NCI-H2081 (cell line): Measurements from ENCODE around the gene WFS1.

Experiments
- DNase-seq, 2 experiments: peaks; one replicate each; lab custom pipeline; 2025; lab: John Stamatoyannopoulos, UW

Gene WFS1

GRCh38 chr4:6262176-6262575 is 7.5 kb upstream of the WFS1 start:
- DNase-seq = no peak

- DNase-seq = no peak
Observed at GRCh38 chr4:6262847-6263487, 6.7 kb upstream of the WFS1 start.

- no peak for DNase-seq
Observed at GRCh38 chr4:6263526-6264224, 6.0 kb upstream of the WFS1 start.

- no peak for DNase-seq
Observed at GRCh38 chr4:6264225-6264540, 5.5 kb upstream of the WFS1 start.

- no peak for DNase-seq
Observed at GRCh38 chr4:6265546-6265945, 4.1 kb upstream of the WFS1 start.

GRCh38 chr4:6267573-6267972 is 2.1 kb upstream of the WFS1 start:
- DNase-seq = no peak

GRCh38 chr4:6268650-6269615 is 717 bp upstream of the WFS1 start:
- no peak for DNase-seq

GRCh38 chr4:6270636-6271121 is 1.0 kb downstream of the WFS1 start:
- no peak for DNase-seq

- no peak for DNase-seq
Observed at GRCh38 chr4:6271206-6271605, 1.6 kb downstream of the WFS1 start.

GRCh38 chr4:6271701-6272465 is 2.2 kb downstream of the WFS1 start:
- no peak for DNase-seq

DNA sequence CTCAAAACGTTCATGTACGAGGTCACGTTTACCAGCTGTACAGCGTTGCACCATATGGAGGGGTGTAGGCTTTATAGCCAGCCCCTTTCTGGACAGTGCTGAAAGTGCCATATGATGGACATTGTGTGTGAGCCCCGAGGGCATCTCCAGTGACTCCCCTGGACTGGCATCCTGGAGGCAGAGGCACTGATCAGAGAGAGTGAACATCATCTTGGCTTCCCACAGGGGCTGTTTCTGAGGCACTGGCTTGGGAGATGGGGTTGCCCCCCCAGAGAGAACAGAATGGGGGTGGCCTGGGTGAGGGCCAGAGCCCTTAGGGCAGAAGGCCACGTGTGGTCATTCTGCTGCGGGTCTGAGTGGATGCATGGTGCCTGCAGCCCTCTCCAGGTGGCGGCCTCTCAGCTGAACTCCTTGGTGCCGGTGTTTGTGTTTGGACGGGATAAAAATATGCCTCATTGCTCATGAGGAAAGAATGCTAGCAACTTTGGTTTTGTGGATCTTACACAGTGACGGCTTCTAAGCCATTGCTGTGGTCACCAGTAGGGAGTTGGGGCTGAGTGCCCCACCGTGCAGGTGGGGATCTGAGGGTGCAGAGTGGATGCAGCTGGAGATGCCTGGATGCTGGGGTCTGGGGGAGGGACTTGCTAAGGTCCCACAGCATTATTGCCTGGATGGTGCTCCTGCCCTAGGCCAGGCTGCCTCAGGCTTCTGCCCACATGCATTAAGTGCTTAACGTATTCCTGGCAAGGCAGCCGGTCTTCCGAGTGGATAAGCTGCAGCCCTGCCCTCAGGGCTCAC is 3.4 kb downstream of the WFS1 start:
- DNase-seq = no peak

DNA sequence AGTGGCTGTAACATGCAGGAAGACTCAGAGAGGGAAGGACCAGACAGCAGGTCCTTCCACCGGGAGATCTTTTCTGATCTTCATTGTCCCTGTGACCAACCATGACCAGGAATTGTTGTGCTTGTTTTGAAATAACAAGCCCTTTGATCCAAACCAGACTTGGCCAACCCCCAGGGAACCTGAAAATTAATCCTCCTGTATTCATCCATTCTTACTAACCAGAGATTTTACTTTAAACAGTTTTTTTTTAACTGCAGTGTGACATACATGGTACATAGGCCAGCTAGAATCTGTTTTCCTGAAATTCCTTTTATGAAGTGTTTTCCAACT is 4.0 kb downstream of the WFS1 start:
- no peak for DNase-seq

GRCh38 chr4:6275351-6275750 is 5.7 kb downstream of the WFS1 start:
- DNase-seq = no peak

DNA sequence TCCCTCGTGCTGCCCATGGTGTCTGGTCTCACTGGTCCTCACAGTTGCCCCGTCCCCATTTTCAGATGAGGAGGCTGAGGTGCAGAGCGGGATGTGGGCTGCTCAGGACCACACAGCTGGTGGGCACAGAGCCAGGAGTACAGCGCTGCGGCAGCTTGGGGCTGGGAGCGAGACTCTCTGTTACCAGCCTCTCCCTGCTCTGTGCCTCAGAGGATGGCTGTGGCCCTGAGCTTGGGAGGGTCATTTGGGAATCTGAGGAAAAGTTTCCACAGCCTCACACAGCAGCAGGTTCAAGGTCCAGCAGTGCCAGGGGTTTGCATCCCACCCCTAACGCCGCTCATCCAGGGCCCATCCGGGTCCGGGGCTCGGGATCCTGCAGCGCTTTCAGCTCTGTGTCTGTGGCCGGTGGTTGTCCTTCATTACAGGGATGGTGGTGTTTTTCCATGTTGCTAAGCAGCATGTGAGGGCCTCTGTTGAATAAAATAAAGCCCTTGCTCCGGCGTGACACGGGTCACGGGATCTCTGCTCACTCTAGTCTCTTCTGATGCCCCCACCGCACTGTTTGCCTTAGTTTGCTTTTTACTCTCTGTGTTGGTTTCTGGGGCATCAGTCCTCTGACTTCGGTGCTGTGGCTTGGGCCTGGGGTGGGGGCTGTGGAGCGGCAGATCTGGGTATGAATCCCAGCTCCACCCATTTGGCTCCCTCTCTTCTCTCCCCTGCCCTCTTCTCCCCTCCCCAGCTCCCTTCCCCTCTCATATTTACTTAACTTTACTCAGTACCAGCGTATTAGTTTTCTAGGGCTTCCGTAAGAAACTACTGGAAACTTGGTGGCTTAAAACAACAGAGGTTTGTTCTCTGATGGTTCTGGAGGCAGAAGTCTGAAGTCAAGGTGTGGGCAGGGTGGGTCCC is 6.5 kb downstream of the WFS1 start:
- DNase-seq = no peak

DNA sequence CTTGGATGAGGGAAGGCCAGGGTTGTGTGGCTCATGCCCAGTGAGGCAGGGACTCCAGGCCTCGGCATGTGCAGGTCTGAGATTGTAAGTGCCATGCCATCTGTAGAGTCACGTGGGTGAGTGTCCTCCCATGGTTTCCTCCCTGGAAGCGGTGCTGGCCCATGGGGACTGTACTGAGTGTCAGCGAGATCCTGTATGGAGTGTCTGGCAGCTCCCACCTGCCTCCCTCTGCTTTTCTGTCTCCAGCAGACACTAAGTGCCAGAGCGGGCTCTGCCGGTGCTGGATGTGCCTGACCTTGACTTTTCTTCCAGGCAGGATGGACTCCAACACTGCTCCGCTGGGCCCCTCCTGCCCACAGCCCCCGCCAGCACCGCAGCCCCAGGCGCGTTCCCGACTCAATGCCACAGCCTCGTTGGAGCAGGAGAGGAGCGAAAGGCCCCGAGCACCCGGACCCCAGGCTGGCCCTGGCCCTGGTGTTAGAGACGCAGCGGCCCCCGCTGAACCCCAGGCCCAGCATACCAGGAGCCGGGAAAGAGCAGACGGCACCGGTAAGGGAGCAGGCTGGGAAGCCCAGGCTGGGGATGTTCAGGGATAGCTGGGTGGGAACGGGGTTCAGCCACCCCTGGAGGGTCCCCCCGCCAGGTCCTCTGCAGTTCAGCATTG is 7.6 kb downstream of the WFS1 start:
- no peak for DNase-seq

- DNase-seq = no peak
Observed at GRCh38 chr4:6277935-6278800, 8.5 kb downstream of the WFS1 start.

- DNase-seq = no peak
Observed at GRCh38 chr4:6278801-6279197, 9.1 kb downstream of the WFS1 start.

DNA sequence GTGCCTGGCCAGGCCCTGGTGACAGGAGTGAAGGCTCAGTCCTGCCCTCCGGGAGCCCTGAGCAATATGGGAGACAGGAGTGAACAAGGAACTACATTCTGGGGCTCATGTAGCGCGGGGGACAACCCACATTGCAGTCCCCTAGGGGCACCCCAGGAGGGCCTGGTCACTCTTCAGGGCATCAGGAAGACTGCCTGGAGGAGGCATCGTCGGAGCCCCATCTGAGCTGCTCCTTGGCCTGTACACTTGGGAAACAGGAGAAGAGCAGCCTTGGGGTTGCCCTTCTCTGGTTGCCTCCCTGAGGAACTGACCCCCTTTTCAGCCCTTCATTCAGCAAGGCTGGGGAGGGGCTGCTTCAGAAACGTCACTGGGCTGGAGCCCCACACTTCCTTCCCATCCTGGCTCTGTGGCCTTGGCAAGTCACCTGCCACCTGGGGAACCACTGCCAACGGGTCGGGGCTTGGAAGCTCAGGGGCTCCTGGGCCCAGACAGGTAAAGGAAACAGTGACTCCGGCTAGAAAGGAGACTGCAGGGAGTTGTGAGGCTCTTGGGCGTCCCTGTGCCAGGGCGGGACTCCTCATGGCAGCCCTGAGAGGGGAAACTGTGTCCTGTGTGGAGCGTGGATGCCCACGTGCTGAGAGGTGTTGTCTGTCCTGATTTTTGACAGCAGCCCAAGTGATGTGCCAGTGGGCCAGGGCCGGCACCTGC is 10.1 kb downstream of the WFS1 start:
- DNase-seq = no peak
